ENCODE results near the gene FHIP1B.

DNA sequence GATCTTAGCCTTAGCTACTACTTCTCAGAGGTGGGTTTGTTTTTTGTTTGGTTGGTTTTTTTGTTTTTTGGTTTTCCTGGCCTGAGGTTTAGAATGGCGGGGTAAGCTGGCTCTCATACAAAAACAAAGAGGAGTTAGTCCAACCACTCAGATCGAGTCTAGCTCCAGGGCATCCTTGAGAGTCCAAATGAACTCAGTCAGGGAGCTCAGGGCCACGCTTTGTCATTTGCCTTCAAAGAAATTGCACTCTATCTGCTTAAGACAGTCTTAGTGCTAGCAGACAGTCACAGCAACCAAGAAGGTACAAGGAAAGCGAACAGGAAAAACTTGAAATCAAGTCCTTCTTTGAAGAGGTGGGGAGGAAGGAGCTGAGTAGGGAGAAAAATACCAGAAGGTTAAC, 17.9 kb downstream of the FHIP1B start:
- TF ChIP-seq, protein P1, sequence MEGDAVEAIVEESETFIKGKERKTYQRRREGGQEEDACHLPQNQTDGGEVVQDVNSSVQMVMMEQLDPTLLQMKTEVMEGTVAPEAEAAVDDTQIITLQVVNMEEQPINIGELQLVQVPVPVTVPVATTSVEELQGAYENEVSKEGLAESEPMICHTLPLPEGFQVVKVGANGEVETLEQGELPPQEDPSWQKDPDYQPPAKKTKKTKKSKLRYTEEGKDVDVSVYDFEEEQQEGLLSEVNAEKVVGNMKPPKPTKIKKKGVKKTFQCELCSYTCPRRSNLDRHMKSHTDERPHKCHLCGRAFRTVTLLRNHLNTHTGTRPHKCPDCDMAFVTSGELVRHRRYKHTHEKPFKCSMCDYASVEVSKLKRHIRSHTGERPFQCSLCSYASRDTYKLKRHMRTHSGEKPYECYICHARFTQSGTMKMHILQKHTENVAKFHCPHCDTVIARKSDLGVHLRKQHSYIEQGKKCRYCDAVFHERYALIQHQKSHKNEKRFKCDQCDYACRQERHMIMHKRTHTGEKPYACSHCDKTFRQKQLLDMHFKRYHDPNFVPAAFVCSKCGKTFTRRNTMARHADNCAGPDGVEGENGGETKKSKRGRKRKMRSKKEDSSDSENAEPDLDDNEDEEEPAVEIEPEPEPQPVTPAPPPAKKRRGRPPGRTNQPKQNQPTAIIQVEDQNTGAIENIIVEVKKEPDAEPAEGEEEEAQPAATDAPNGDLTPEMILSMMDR (optimal IDR thresholded peaks at IDR 0.05 in 1 of 3, IDR thresholded peaks at IDR 0.05 in 1 of 3, conservative IDR thresholded peaks at IDR 0.05 in 1 of 3; ENCODE audit: extremely low read depth in 1 of 3, insufficient read depth in 2 of 3, low read length in 3 of 3), result no peak
- no peak for TF ChIP-seq EZH2 (IDR thresholded peaks at IDR 0.05; ENCODE audit: low read length)

Measured in keratinocyte (primary cell).